HG03066 (cell line): ENCODE data around the gene ASTN2.
"Not testable (repeated sequence)": the region's sequence is repeated elsewhere in the genome, so short reads cannot be mapped to it uniquely, and the experiment has no call there.

Source experiments
- ATAC-seq: cut with Tn5 transposase; IDR thresholded peaks from one replicate; pipeline ENCODE4 v1.9.1; 2021; ENCODE audit warnings: low read depth; ENCODE audit not compliant: unreplicated experiment

ASTN2 gene

DNA sequence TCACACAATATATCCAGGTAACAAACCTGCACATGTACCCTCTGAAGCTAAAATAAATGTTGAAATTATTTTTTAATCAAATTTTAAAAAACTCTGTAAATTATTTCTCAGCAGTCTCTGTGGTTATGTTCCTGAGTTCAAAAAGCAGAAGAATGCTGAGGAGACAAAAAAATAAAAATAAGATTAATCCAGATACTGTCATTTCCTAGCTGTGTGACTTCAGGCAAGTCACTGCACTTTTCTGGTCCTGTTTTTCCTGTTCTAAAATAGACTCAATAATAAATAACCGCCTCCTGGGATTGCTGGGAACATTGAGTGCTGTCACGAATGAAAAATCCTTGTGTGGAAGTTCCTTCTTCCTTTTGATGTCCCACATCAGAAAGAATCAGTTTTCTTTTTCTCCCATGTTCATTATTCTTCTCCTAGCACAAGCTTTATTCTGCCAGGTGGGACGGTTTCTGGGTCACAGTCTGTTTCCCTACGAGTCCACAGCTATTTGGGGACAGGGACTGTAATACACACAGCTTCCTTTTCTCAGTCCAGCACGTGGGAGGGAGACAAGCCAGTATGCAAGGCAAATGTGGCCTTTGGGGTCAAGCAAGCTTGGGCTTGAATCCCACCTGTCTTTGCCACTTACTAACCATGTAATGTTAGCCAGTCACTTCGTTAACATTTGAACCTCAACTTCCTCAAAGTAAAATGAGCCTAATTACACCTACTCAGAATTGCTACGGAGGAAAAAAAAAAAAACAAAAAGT lies 570.8 kb downstream of the ASTN2 start:
- ATAC-seq: no peak

DNA sequence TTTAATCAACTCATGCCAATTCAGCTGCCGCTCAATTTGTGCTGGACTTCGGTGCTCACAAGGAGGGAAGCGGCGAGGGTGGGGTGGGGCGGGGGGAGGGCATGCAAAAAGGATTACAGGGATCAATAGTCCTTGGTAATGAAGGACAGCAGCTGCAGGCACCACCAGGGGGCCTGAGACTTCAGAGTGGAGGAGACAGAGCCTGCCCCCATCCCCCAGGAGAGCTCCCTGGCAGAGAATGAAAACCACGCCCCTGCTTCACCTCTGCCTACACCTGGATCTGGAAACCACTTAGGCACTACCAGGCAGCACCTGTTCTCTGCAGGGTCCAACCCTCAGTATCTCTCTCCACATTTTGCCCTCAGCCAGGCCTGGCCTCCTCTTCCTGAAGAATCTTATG lies 572.2 kb downstream of the ASTN2 start:
- no peak for ATAC-seq

GRCh38 chr9:116838468-116838867 lies 576.4 kb downstream of the ASTN2 start:
- not testable (repeated sequence) for ATAC-seq

GRCh38 chr9:116837018-116837989 lies 577.6 kb downstream of the ASTN2 start:
- ATAC-seq: no peak

- not testable (repeated sequence) for ATAC-seq
These were observed 584.5 kb downstream of the ASTN2 start for GRCh38 chr9:116830321-116830720.

DNA sequence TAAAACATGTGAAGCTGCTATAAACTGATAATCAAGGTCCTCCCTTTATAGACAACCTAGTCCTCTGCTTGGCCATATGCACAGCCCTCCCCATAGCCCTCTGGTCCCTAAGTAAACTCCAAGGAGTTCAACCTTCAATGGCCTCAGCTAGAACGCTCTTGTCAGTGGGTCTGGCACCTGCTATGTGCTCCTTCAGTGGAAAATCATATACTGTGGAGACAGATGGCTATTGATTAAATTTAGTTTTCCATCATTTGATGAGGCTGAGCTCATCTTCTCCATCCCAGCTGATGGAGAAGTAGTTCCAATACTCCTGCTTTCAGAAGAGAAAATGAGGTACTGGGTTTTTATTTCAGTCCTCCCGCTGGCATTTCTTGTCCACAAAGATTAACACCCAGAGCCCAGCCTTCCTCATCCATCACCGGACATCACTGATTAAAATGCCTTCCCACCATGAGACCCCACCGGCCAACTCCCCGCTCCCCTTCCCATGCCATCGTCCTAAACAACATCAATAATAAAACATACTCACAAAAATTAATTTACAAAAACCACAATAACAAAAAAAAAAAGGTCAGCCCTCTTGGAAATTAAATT lies 593.1 kb downstream of the ASTN2 start:
- no peak for ATAC-seq

DNA sequence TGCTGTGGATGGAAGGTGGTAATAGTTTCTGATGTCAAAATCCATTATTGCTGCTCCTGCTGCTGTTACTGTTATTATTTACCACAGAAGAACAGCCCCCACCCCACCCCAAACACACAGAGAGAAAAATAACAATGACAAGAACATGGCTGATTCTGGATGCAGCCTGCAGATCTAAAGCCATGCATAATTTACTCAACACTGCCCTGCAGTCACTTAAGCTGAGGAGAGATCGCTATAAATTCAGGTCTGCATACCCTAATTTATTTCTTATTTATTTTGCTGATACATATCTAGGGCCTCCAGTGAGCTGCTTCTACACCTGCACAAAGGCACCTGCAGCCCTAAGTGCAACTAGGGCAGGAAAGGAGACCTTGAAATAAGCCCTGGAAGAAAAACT lies 595.7 kb downstream of the ASTN2 start:
- ATAC-seq: no peak

GRCh38 chr9:116817762-116818161 lies 597.1 kb downstream of the ASTN2 start:
- ATAC-seq: no peak

- ATAC-seq: no peak
These were observed 598.4 kb downstream of the ASTN2 start for GRCh38 chr9:116816484-116816883.

GRCh38 chr9:116815835-116816234 lies 599.0 kb downstream of the ASTN2 start:
- ATAC-seq: no peak

GRCh38 chr9:116813031-116813300 lies 601.9 kb downstream of the ASTN2 start:
- no peak for ATAC-seq

DNA sequence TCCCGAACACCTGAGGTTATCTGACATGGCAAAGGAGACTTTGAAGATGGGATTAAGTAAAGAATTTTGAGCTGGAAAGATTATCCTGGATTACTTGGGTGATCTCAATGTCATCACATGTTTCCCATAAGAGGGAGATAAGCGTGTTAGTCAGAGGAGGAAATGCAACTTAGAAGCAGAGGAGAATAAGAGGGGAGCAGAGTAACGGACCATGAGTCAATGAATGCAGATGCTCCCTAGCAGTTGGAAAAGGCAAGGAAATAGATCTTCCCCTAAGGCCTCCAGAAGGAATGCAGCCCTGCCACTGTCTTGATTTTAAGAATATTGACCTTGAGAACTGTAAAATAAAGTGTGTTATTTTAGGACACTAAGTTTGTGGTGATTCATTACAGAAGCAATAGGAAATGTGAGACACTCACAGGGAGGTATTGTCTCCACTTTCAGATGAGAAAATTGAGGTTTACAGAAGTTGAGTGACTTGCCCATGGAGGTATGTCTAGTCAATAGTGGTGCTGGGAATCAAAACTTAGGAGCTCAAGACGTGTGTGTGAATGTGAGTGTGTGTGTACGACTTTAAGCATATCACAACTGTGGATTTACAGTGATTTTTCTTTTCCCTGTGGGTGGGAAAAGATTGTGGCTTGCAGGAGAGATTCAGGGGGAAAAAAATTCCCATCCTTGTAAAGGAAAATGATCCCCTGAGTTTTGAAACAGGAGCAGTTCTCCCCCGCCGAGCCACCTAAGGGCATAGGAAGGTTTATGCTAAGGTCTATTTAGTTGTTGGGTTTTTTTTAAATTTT lies 602.4 kb downstream of the ASTN2 start:
- ATAC-seq: no peak

DNA sequence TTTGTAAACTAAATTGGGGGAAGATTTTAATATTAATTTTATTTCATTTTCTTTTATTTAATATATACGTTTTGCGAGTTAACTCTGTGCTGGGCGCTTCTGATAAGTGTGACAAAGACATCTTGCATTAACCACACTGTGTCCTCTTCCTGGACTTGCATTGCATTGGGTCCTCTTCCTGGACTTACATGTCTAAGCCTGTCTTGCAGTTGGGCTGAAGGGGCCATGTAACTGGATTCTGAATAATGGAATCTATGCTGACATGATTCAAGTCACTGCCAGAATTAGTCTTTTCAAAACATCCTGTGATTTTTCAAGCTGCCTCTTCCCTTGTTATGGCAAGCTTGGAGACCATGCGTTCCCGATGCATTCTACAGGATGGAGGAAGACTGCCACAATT lies 605.2 kb downstream of the ASTN2 start:
- no peak for ATAC-seq

DNA sequence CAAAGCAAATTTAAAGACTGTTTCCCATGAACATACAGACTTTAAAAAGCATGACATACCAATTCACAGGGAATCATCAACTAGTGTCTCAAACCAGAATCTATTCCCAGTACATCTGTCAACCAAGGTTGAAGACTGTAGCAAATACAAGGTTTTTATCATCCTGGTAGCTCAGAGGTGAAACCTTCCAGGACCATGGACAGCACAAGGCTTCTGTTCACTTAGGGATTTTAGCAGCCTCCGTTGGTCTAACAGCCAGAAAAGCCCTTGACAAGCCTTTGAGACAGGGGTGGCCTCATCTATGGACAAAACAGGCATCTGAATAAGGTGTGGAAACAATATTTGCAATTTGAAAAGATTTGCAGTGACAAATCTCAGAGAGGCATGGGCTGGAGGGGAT lies 608.8 kb downstream of the ASTN2 start:
- no peak for ATAC-seq

DNA sequence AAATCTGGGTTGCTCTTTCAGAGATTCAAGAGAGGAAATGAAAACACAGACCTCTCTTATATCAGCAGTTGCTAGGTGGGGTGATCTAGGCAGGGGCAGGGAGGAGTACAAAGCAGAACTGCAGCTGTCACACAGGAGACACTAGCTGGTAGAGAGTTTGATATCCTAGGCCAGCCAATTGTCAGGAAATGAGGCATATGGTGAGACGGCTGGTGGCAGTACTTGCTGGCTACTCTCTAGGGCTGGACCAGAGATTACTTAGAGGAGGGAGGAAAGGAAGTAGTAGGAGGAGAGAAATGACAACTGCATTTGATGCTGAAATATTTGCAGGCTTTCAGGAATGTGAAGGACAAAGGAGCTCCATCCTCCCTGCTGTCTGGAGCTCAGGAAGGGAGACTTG lies 614.0 kb downstream of the ASTN2 start:
- no peak for ATAC-seq

DNA sequence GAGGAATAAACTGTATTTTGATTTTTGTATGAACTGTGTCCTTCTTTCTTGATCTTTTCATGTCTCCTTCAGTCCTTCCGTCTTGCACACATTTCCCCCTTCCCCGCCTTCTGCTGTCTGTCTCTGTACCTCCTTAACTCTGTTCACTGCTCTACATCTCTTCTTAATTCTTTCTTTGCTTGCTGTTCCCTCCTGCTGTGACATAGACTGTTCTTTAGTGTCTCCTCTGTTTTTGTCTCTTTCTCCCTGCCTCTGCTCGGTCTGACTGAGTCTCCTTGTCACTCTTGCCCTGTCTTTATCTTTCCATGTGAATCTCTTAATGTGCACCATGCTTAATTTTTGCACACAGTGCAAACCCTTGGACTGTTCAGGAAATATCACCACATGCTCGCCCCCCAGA lies 614.8 kb downstream of the ASTN2 start:
- no peak for ATAC-seq

DNA sequence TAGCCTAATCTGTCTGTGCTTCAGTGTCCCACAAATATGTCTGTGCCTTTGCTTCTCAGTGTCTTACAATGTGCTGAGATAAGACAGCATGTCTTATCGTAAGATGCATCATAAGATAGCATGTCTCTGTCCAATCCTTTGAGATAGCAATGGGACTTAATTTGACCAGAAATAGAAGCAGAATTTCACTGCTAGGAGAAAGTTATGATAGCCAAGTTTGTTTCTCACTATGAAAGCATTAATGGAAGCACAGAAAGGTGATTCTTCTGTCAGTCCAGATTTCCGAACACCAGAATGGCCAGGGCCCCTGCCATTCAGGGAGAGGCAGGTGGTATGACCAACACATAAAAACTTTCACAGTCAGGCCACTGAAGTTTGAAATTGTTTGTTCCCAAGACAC lies 616.3 kb downstream of the ASTN2 start:
- ATAC-seq: no peak

- ATAC-seq: no peak
These were observed 617.6 kb downstream of the ASTN2 start for GRCh38 chr9:116797276-116797675.

GRCh38 chr9:116796669-116797068 lies 618.2 kb downstream of the ASTN2 start:
- ATAC-seq: no peak

GRCh38 chr9:116795821-116796220 lies 619.0 kb downstream of the ASTN2 start:
- ATAC-seq: no peak

DNA sequence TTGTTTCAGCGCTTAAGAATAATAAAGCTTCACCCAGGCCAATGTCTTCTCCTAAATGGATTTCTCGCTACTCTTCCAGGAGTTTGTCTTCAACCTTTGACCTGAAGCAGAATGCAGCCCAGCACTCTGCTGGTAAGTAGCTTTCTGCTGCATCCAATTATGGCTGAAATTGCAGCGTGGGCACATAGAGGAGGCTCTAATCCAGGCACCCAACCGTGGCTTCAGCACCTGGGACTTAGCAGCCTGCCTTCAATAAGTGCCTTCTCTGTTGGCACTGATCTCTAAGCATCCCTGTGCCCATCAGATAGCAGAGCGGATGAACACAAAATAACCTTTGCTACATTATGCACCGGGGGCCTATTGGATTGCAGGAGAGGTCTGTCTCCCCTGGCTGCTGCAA lies 622.6 kb downstream of the ASTN2 start:
- no peak for ATAC-seq
